H7 (cell line): ENCODE results near the gene KLHL17. TPM values are rescaled to one million over a fixed set of nuclear protein-coding genes. Genes with fewer than 3 reads are reported as not detected.
A peak's percentile ranks its signal among the peaks of the same experiment; 100 is the strongest.

Experiments used
- DNase-seq: peaks from one replicate; pipeline ENCODE4 v3.0.0; 2012
- H3K27me3 ChIP-seq: 2 replicates; pipeline ENCODE4 v1.6.0; 2011; ENCODE audit warnings: mild to moderate bottlenecking, low read length; ENCODE audit not compliant: control insufficient read depth, insufficient read depth
- H3K36me3 ChIP-seq: replicated peaks from 2 replicates; pipeline ENCODE4 v1.5.1; 2011; ENCODE audit warnings: low read length; ENCODE audit not compliant: control insufficient read depth, insufficient read depth
- H3K4me3 ChIP-seq: 2 replicates; pipeline ENCODE4 v1.5.1; 2011; ENCODE audit warnings: low read depth, mild to moderate bottlenecking, control low read depth, low read length, moderate library complexity; ENCODE audit not compliant: insufficient read depth
- total RNA-seq: library from RNA; depleted of rRNA; stranded (reverse); fragments of >200 nt; shearing (Covaris generic); gene quantifications from 2 replicates; pipeline ENCODE4 v1.2.3, GENCODE V29; 2014

The KLHL17 gene
- total RNA-seq, 1 experiment from 2014 or later: 50.8 TPM

GRCh38 chr1:962381-963300 is 2.3 kb downstream of the KLHL17 start:
- no peak for DNase-seq
- H3K27me3 ChIP-seq: peaks cover 34% of the 10 kb centered on the region
- no peaks in the 10 kb centered on the region; the same call in 1 of the 2 replicates for H3K36me3 ChIP-seq
- H3K4me3 ChIP-seq: no peak overlapping the region

- Histone ChIP-seq H3K36me3 (no peaks in the 10 kb centered on the region; the same call in 1 of the 2 replicates), H3K4me3 (no peak overlapping the region), H3K27me3 (peaks cover 38% of the 10 kb centered on the region)
- no peak for DNase-seq
These were observed 2.9 kb downstream of the KLHL17 start for GRCh38 chr1:963301-963651.

GRCh38 chr1:963746-964525 is 3.6 kb downstream of the KLHL17 start:
- H3K4me3 ChIP-seq: no peak overlapping the region
- peaks cover 38% of the 10 kb centered on the region for H3K27me3 ChIP-seq
- DNase-seq: no peak
- no peaks in the 10 kb centered on the region; the same call in 1 of the 2 replicates for H3K36me3 ChIP-seq

- no peaks in the 10 kb centered on the region; the same call in 1 of the 2 replicates for H3K36me3 ChIP-seq
- no peak for DNase-seq
- H3K4me3 ChIP-seq: no peak overlapping the region
- peaks cover 32% of the 10 kb centered on the region for H3K27me3 ChIP-seq
These were observed 4.5 kb downstream of the KLHL17 start for GRCh38 chr1:964691-965525.

GRCh38 chr1:965526-966134 is 5.2 kb downstream of the KLHL17 start:
- no peak overlapping the region for H3K4me3 ChIP-seq
- no peaks in the 10 kb centered on the region; the same call in 1 of the 2 replicates for H3K36me3 ChIP-seq
- peaks cover 28% of the 10 kb centered on the region for H3K27me3 ChIP-seq
- no peak for DNase-seq

- DNase-seq: peak; percentile 94
- Histone ChIP-seq H3K36me3 (no peaks in the 10 kb centered on the region; the same call in 1 of the 2 replicates), H3K4me3 (peak within 1 kb of the TSS; percentile 64), H3K27me3 (peaks cover 25% of the 10 kb centered on the region)
These were observed 5.8 kb downstream of the KLHL17 start, which contains the start of gene PLEKHN1 for GRCh38 chr1:966135-966703. TSS of gene PLEKHN1 (plus strand) at chr1:966482. CDS start at chr1:966532, 50 bp downstream.

- Histone ChIP-seq H3K36me3 (no peaks in the 10 kb centered on the region; the same call in 1 of the 2 replicates), H3K27me3 (peaks cover 21% of the 10 kb centered on the region), H3K4me3 (peak overlapping the region; percentile 64)
- DNase-seq: peak; percentile 95
These were observed 6.4 kb downstream of the KLHL17 start for GRCh38 chr1:966704-967300.

- Histone ChIP-seq H3K4me3 (no peak overlapping the region), H3K27me3 (peaks cover 21% of the 10 kb centered on the region), H3K36me3 (no peaks in the 10 kb centered on the region; the same call in 1 of the 2 replicates)
- DNase-seq: no peak
These were observed 7.3 kb downstream of the KLHL17 start for GRCh38 chr1:967466-968343.

- Histone ChIP-seq H3K4me3 (no peak overlapping the region), H3K27me3 (peaks cover 21% of the 10 kb centered on the region), H3K36me3 (no peaks in the 10 kb centered on the region)
- no peak for DNase-seq
These were observed 9.0 kb downstream of the KLHL17 start for GRCh38 chr1:969260-969855.

GRCh38 chr1:970242-970972 is 10.0 kb downstream of the KLHL17 start:
- Histone ChIP-seq H3K36me3 (no peaks in the 10 kb centered on the region), H3K4me3 (no peak overlapping the region), H3K27me3 (peaks cover 21% of the 10 kb centered on the region)
- peak; percentile 88 for DNase-seq

GRCh38 chr1:970973-971730 is 10.8 kb downstream of the KLHL17 start:
- H3K36me3 ChIP-seq: no peaks in the 10 kb centered on the region
- peaks cover 20% of the 10 kb centered on the region for H3K27me3 ChIP-seq
- DNase-seq: no peak
- no peak overlapping the region for H3K4me3 ChIP-seq
